HG02938 (cell line): ENCODE measurements around the gene BAIAP2L2.
"Not testable (repeated sequence)": the region's sequence is repeated elsewhere in the genome, so short reads cannot be mapped to it uniquely, and the experiment has no call there.

ENCODE experiments used
- ATAC-seq: cut with Tn5 transposase; IDR thresholded peaks from one replicate; pipeline ENCODE4 v1.9.1; 2021; ENCODE audit warnings: mild to moderate bottlenecking, moderate library complexity; ENCODE audit not compliant: unreplicated experiment

The BAIAP2L2 gene

GRCh38 chr22:38129856-38130255 is 19.4 kb upstream of the BAIAP2L2 start:
- ATAC-seq: no peak

GRCh38 chr22:38129021-38129420 is 18.5 kb upstream of the BAIAP2L2 start:
- no peak for ATAC-seq

- ATAC-seq: no peak
These were observed 17.4 kb upstream of the BAIAP2L2 start for GRCh38 chr22:38127869-38128268.

GRCh38 chr22:38126928-38127668 is 16.6 kb upstream of the BAIAP2L2 start:
- ATAC-seq: no peak

- no peak for ATAC-seq
These were observed 15.3 kb upstream of the BAIAP2L2 start for GRCh38 chr22:38125751-38126201.

GRCh38 chr22:38125038-38125610 is 14.6 kb upstream of the BAIAP2L2 start:
- no peak for ATAC-seq

GRCh38 chr22:38124236-38124974 is 13.9 kb upstream of the BAIAP2L2 start:
- ATAC-seq: no peak

- ATAC-seq: no peak
These were observed 12.1 kb upstream of the BAIAP2L2 start for GRCh38 chr22:38122616-38123015.

- no peak for ATAC-seq
These were observed 10.1 kb upstream of the BAIAP2L2 start for GRCh38 chr22:38120359-38121110.

GRCh38 chr22:38118747-38119146 is 8.3 kb upstream of the BAIAP2L2 start:
- not testable (repeated sequence) for ATAC-seq

- ATAC-seq: no peak
These were observed 7.7 kb upstream of the BAIAP2L2 start for GRCh38 chr22:38118182-38118581.

- not testable (repeated sequence) for ATAC-seq
These were observed 7.1 kb upstream of the BAIAP2L2 start for GRCh38 chr22:38117556-38117955.

- no peak for ATAC-seq
These were observed 5.1 kb upstream of the BAIAP2L2 start for GRCh38 chr22:38115423-38116205.

GRCh38 chr22:38114484-38115398 is 4.3 kb upstream of the BAIAP2L2 start:
- ATAC-seq: no peak

- ATAC-seq: no peak
These were observed 1.9 kb upstream of the BAIAP2L2 start for GRCh38 chr22:38112381-38112780.

GRCh38 chr22:38111925-38112355 is 1.5 kb upstream of the BAIAP2L2 start:
- ATAC-seq: no peak

GRCh38 chr22:38110863-38111852 is 674 bp upstream of the BAIAP2L2 start:
- no peak for ATAC-seq

GRCh38 chr22:38109371-38110001 is 998 bp downstream of the BAIAP2L2 start:
- ATAC-seq: no peak
